ENCODE results near the gene C17orf113.

Gene C17orf113

DNA sequence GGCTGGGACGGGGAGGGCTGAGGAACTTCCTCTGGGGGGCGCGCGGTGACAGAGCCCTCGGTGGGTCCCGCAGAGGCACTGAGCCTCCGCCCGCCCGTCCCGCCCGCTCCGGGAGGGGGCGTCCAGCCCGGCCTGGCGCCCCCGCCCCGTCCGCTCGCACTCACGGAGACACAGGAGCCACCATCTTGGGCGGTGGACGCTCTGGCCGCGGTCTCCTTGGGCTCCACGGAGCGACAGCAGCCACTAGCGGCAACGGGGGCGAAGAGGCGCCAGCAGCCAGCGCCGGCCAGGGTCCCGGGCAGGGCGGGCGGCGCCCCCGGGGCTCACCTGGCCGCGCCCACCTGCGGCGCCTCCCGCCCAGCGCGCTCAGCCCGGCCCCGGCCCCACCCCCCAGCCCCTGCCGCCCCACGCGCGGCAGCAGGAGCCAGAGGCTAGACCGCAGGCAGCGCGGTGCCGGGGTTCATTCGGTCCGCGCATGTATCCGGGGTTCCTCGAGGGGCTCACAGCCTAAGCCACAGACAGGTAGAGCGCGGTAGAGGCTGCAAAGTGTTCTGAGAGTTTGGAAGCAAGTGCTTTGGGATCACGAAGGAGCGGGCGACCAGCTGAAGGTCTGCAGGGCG lies at the start of gene C17orf113:
TSS of gene C17orf113 (minus strand) at position 209 of the 620 bp plus-strand sequence. CDS start 7,225 bp downstream, outside the sequence.
- DNase-seq = peak; percentile 54 to 67

DNA sequence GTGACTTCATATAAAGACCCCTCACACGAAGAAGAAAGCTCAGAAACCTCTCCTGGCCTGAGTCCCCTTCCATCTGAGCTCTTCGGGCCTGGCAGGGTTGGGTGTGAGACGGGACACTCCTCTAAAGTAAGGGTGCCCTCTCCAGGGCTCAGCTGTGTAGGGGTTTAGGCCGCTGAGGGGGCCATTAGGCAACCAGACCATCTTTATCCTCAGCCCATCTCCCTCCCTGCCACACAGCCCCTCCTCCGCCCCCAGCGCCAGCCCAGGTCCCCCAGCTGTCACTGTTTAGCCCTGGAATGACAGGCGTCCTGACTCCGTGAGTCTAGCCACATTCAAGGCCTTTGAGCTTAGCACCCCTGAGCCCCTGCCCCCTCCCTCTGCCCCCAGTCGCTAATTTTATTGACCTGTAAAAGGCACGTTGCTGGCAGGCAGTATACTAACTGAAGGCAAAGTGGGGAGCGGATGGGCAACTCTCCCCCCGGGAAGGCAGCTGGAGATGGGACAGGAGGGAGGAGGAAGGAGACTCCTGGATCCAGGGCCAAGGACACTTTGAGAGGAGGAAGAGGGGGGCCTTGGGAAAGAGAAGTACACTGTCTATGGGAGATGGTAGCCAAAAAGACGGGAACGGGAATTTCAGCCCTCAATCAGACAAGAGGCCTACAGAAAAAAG lies 48.5 kb upstream of the C17orf113 start:
- no peak for DNase-seq

GRCh38 chr17:42097691-42098631 lies 47.6 kb upstream of the C17orf113 start, which contains the start of gene ZNF385C:
ZNF385C (minus strand) TSS chr17:42098473; CDS start chr17:42063056, 35,417 bp downstream.
- DNase-seq = no peak

DNA sequence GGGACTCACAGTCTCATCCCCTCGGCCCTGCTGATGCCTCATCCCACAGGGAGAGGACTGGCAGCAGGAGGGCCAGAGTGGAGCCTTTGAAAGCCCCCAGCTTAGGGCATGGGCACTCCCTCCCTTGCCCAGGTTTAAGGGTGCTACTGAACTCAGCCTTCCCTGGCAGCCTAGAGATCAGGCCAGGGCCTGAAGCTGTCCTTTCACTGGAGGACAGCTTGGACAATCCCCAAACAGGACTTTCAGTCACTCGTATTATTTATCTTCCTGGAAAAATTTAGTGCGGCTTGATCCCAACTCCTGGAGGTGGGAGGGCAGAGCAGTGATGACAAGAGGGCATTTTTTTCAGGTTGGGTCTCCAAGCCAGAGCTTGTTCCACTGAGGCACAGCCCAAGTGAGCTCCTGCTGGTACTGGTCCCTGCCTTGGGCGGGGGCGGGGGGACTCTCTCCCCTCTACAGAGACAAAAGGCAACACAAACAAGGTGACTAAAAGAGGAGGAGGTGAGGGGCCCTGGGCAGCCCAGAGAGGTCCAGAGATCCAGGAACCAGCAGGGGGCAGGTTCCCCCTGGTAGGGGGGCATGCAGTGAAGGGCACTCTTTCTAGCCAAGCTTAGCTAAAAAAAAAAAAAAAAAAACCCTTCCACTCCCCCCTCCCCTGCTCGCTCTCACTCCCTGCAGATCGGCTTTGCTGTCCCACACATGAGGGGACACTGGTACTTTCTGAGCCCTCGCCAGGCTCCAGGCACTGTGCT lies 46.1 kb upstream of the C17orf113 start:
- no peak for DNase-seq

- no peak for DNase-seq
Observed at GRCh38 chr17:42094375-42095069, 44.1 kb upstream of the C17orf113 start.

DNA sequence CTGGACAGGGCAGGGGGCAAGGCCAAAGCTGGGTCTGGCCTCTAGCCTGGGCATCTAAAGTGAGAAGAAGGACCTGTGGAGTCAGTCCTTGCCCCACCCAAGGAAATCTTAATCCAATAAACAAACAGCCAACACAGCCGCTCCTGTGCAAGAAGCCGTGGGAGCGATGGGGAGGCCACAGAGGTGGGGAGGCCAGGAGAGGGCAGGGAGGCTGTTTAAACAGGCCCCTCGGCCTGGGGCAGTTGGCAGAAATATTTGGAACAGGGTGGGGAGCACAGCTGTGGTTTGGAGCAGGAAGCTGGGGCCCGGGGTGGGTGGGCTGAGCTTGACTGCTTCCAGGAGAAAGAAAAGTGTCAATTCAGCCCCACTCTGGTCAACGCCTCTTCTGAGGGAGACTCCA lies 42.5 kb upstream of the C17orf113 start:
- no peak for DNase-seq

DNA sequence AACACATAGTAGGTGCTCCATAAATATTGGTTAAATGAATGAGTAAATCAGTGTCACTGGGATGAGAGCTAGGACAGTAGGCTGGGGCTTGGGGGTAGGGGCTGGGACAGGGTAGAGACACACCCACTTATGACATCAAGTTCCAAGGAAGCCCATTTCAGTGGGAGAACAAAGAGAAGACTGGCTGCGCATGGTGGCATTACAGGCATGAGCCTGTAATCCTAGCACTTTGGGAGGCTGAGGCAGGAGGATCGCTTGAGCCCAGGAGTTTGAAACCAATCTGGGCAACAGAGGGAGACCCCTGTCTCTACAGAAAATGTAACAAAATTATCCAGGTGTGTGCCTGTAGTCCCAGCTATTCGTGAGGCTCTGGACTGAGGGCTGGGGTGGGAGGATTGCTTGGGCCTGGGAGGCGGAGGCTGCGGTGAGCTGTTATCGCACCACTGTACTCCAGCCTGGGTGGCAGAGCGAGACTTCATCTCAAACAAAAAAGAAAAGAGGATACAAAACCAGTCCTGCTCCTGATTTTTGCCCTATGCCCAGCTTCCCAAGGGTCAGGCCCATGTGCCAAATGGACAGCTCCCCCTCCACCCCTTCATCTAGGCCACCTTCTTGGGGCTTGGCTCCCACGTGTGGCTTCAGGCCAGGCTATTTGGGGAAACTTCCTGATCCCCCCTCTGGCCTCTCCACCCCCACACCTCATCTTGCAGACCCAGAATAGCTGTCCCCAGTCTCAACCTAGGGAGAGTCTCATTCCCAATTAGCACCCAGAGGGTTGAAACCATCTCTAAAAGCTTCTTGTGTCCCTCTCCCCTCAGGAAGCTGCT lies 40.8 kb upstream of the C17orf113 start:
- no peak for DNase-seq

DNA sequence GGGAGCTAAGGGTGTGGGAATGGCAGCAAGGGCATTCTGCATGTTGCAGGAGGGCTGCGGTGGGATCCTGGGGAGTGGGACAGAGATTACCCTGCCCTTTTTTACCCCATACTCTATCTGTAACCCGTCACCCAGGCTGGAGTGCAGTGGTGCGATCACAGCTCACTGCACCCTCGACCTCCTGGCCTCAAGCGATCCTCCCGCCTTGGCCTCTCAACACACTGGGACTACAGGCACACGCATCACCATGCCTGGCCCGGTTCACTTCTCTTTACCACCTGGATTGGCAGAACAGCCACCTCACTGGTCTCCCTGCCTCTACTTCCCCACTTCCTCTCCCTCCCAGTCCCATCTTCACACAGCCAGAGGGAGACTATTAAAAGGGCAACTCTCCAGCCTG lies 38.3 kb upstream of the C17orf113 start:
- DNase-seq = no peak

DNA sequence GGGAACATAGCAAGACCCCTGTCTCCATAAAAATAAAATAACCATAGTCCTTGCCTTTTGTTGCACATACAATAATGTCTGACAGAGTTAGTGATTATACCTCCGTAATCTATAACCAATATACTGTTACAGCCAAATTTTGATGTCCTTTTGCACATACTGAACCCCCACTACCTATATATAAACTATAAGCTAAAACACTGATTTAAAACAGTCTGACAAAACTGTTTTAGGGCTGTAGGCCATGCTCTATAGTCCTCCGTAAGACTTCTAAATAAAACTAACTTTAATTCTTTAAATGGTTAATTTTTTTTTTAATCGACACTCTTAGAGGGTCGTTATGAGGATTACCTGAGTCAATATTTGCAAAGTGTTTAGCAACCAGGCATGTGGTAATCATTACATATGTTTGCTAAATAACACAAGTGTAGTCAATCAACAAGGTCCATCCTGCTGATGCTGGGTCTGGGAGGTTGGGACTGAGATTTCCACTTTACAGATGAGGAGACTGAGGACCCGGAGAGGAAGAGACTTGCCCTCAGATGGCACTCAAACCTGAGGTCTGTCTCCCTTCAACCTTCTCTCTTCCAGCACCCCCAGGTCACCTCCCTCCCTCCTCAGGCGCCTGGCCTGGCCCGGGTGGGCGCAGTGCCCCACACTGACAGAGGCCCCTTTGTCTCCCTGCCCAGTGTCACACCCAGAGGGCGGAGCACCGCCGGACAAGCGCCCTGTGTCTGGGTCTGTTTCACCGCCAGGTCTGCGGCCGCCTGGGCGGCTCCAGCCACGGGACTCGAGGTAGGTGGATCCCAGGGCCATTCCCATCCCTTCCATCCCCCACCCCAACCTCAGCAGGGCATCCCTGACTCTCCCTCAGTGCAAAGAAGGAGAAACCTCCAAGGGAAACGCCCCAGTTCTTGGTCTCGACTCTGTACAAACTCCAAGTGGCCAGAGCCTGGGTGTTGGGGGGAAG lies 37.6 kb upstream of the C17orf113 start:
- peak in 1 of 2 experiments; percentile 9 for DNase-seq

DNA sequence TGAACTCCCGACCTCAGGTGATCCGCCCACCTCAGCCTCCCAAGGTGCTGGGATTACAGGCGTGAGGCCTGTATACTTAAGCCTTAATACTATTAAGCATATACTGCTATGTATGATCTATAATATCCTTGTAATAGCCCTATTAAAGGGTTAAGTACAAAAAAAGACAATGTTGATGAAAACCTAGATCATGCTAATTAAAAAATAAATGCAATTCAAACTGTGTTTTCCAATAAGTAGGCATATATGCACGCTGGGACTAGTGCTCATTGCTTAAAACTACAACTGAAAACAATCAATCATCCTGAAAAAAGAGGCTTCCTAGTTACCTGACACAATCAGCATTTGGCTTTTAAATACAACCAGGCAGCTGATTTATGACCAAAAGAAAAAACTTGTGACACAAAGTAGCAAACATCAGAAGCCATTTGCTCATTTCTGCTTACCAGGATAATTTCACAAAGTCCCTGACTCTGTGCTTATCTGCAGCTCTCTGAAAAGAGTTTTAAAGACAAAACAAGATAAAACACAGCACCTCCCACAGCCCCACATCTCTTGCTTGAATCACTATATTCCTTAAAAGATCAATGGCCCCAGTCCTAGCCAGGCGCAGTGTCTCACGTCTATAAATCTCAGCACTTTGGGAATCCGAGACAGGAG lies 36.8 kb upstream of the C17orf113 start:
- DNase-seq = no peak

DNA sequence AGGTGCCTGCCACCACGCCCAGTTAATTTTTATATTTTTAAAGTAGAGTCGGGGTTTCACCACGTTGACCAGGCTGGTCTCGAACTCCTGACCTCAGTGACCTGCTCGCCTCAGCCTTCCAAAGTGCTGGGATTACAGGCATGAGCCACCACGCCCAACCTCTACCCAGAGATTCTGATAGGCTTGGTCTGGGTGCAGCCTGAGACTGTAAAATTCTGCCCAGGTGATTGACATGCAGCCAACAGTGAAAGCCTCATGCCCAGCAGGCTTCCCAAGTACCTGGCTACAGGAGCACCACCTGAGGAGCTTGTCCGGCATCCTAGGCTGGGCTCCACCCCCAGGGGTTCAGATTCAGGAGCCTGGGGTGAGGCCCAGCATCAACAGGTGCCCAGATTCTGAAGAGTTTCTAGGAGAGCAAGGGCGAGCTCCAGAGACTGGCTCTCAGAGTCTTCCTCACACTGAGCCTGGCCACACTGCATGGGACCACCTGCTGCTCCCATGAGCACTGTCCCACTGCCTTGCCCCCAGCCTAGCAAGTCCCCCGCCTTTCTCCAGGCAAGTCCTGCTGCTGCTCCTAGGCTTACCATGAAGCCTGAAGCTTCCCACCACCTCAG lies 31.2 kb upstream of the C17orf113 start:
- DNase-seq = no peak

- no peak for DNase-seq
Observed at GRCh38 chr17:42079541-42079940, 29.1 kb upstream of the C17orf113 start.

DNA sequence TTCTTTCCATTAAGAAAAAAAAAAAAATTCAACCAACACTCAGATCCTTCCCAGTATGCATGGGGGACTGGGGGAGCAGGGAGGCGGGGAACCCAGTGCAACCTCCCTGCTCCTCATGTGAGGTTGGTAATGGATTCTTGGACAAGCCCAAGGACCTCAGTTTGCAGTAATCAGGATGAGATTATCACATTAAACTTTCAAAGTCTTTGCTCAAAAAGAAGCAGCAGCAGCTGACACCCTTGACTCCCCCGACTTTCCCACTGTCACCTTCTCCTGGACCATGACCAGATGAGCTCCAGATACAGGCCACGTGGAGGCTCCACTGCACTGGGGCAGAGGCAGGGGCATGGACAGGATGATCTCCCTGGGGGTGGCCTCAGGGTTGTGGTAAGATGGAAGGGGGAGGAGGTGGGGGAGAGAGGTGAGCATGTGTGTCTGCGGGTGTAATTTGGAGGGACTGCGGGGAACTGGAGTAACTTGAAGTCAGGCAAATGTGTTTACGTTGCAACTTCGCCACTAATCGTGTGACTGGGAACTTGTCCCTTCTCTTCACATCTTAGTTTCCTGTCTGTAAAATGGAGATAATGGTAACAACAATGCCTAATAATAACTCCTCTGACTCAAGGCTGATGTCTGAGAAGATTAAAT lies 28.1 kb upstream of the C17orf113 start:
- no peak for DNase-seq

- no peak for DNase-seq
Observed at GRCh38 chr17:42077755-42078154, 27.4 kb upstream of the C17orf113 start.

DNA sequence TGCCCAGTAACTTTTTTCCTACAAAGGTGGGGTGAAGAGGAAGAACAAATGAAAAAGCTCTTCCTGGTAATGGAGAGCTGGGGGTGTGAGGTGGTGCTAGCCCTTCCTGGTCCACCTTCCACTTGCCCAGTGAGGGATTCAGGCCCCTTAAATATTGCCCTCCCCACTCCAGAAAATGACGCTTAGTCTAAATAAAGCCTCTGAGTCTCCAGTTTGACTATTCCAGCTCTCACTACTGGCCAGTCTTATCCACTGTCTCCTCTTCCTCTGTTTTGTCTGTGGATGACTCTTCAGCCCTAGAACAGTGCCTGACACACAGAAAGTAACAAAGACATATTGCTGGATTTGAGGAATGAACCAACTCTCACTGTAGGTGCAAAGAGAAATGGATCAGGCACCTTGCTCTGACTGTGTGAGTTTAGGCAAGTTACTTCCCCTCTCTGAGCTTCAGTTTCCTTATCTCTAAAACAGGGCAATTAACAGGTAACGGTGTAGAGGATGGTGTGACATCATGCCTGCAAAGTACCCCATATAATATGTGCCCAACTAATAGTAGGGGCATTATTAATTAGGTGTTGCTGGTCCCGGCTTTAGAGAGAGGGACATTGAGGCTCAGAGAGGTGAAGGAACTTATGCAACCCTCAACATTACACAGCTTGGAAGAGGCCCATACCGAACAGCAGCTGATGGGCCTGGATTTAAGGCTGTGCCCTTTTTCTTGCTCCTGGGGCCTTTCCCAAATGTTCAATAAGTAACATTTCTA lies 26.6 kb upstream of the C17orf113 start:
- DNase-seq = no peak

- DNase-seq = no peak
Observed at GRCh38 chr17:42075789-42076188, 25.4 kb upstream of the C17orf113 start.
